T1000 (cell line): ENCODE data around the gene ANXA4.
"Not testable (repeated sequence)": the region's sequence is repeated elsewhere in the genome, so short reads cannot be mapped to it uniquely, and the experiment has no call there.

Experiments
- DNase-seq: peaks from one replicate; lab custom pipeline; 2025; ENCODE audit warnings: mixed read lengths; lab: John Stamatoyannopoulos, UW

Gene ANXA4

GRCh38 chr2:69779258-69780001 lies 37.5 kb downstream of the ANXA4 start:
- no peak for DNase-seq

GRCh38 chr2:69780921-69781320 lies 39.0 kb downstream of the ANXA4 start:
- DNase-seq = no peak

- DNase-seq = no peak
These were observed 39.7 kb downstream of the ANXA4 start for GRCh38 chr2:69781321-69782248.

- no peak for DNase-seq
These were observed 42.3 kb downstream of the ANXA4 start for GRCh38 chr2:69784228-69784627.

- DNase-seq = no peak
These were observed 43.4 kb downstream of the ANXA4 start for GRCh38 chr2:69785358-69785757.

GRCh38 chr2:69786052-69786560 lies 44.2 kb downstream of the ANXA4 start:
- no peak for DNase-seq

GRCh38 chr2:69789175-69789721 lies 47.3 kb downstream of the ANXA4 start:
- no peak for DNase-seq

- no peak for DNase-seq
These were observed 48.1 kb downstream of the ANXA4 start for GRCh38 chr2:69789772-69790600.

GRCh38 chr2:69790601-69790959 lies 48.6 kb downstream of the ANXA4 start:
- DNase-seq = no peak

- DNase-seq = no peak
These were observed 49.1 kb downstream of the ANXA4 start for GRCh38 chr2:69791045-69791444.

GRCh38 chr2:69796174-69796573 lies 54.2 kb downstream of the ANXA4 start:
- DNase-seq = no peak

GRCh38 chr2:69797235-69797634 lies 55.3 kb downstream of the ANXA4 start:
- no peak for DNase-seq

- DNase-seq = no peak
These were observed 55.9 kb downstream of the ANXA4 start for GRCh38 chr2:69797836-69798289.

GRCh38 chr2:69798290-69798908 lies 56.5 kb downstream of the ANXA4 start:
- no peak for DNase-seq

GRCh38 chr2:69798909-69799526 lies 57.1 kb downstream of the ANXA4 start:
- no peak for DNase-seq

GRCh38 chr2:69801745-69802290 lies 59.9 kb downstream of the ANXA4 start:
- no peak for DNase-seq

- not testable (repeated sequence) for DNase-seq
These were observed 60.9 kb downstream of the ANXA4 start for GRCh38 chr2:69802781-69803367.

GRCh38 chr2:69804416-69804815 lies 62.5 kb downstream of the ANXA4 start:
- no peak for DNase-seq

GRCh38 chr2:69805887-69806286 lies 64.0 kb downstream of the ANXA4 start:
- DNase-seq = no peak
